HCEC 1CT (cell line): Measurements from ENCODE around the gene LRRC49.
"Not testable (repeated sequence)": the region's sequence is repeated elsewhere in the genome, so short reads cannot be mapped to it uniquely, and the experiment has no call there.

ENCODE experiments used
- DNase-seq: peaks from one replicate; pipeline ENCODE4 v3.0.0-alpha.2; 2017

LRRC49 gene

DNA sequence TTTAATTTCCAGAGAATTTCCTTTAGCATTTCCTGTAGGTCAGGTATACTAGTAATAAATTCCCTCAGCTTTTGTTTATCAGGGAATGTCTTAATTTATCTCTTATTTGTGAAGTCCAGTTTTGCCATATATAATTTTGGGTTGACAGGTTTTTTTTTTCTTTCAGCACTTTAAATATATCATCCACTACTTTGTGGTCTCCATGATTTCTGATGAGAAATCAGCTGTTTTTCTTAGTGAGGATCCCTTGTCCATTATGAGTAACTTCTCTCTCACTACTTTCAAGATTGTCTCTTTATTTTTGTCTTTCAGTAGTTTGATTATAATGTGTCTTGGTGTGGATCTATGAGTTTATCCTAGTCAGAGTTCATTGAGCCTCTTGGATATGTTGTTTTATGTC lies 105.7 kb downstream of the LRRC49 start:
- DNase-seq, result no peak

- peak; percentile 26 for DNase-seq
Measured at GRCh38 chr15:71002316-71002715, 109.7 kb downstream of the LRRC49 start.

DNA sequence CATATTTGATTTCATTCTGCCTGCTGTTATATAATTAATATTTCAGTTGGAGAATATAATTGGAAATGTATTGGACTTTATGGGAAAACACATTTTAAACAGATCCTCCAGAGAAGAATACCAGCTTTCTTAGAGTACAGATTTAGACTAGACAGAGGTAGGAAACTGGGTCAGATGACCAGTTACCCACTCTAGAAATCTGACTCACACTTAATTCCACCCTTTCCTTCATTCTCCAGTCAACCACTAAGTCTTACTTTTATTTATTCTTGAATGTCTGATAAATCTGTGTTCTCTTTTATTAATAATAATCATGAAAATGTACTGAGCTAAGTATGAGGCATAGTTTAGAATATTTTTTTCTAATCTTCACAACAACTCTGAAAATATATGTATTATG lies 110.7 kb downstream of the LRRC49 start:
- DNase-seq, result peak; percentile 66

DNA sequence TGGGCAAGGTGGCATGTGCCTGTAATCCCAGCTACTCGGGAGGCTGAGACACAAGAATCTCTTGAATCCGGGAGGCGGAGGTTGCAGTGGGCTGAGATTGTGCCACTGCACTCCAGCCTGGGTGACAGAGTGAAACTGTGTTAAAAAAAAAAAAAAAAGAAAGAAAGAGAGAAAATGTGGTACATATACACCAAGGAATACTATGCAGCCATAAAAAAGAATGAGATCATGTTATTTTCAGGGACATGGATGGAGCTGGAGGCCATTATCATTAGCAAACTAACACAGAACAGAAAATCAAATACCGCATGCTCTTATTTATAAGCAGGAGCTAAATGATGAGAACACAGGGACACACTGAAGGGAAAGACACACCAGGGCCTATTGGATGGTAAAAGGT lies 111.9 kb downstream of the LRRC49 start:
- not testable (repeated sequence) for DNase-seq

GRCh38 chr15:71005895-71006294 lies 113.3 kb downstream of the LRRC49 start:
- DNase-seq, result no peak

DNA sequence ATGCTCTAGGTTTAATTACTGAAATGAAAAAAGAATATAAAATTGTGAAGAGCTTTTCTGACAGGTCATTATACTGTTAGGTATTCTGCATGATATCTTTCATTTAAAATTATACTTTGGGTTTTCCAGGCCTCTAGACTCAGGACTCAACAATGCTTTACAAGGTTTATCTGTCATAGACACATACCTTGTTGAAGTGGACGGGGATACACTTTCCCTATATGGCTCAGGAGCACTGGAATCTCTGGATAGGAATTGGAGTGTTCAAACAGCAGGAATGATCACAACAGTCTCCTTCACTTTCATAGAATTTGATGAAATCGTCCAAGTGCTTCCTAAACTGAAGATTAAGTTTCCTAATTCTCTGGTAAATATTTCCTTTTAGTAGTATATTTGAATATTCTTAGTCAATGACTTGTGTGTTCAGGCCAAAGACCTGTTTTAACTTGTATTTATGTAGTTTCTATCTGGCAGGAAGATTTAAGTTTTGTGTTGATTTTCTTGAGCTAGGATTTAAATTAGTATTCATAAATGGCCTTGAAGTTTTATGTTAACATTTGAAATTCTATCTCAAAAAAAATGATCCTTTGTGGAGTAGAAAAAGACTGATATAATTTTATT lies 115.7 kb downstream of the LRRC49 start:
- DNase-seq, result no peak

DNA sequence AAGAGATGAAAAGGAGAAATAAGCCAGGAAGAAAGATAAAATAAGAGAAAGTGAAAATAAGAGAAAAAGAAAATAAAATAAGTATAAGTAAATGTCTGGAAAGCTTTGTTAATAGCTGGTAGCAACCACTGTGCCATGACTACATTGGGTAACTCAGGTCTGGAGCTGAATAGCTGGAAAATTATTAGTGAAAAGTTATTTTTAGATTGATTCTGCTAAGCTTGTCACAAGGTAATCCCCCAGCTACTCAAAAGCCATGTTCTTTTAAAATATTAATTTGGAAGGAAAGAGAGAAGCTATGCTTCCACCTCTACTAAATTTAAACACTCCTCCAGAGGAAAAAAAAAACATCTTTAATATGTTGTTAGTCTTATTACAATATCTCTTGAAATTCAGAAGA lies 117.8 kb downstream of the LRRC49 start:
- DNase-seq, result no peak

GRCh38 chr15:71010997-71011396 lies 118.4 kb downstream of the LRRC49 start:
- no peak for DNase-seq

GRCh38 chr15:71011503-71012155 lies 119.0 kb downstream of the LRRC49 start:
- peak; percentile 84 for DNase-seq

GRCh38 chr15:71013446-71013845 lies 120.8 kb downstream of the LRRC49 start:
- DNase-seq, result peak; percentile 27

- DNase-seq, result no peak
Measured at GRCh38 chr15:71015342-71015741, 122.7 kb downstream of the LRRC49 start.

- not testable (repeated sequence) for DNase-seq
Measured at GRCh38 chr15:71031232-71031631, 138.6 kb downstream of the LRRC49 start.

- DNase-seq, result not testable (repeated sequence)
Measured at GRCh38 chr15:71035478-71035877, 142.9 kb downstream of the LRRC49 start.

- DNase-seq, result peak; percentile 24
Measured at GRCh38 chr15:71042356-71042922, 149.8 kb downstream of the LRRC49 start.

- DNase-seq, result peak; percentile 72
Measured at GRCh38 chr15:71043373-71043772, 150.7 kb downstream of the LRRC49 start.

DNA sequence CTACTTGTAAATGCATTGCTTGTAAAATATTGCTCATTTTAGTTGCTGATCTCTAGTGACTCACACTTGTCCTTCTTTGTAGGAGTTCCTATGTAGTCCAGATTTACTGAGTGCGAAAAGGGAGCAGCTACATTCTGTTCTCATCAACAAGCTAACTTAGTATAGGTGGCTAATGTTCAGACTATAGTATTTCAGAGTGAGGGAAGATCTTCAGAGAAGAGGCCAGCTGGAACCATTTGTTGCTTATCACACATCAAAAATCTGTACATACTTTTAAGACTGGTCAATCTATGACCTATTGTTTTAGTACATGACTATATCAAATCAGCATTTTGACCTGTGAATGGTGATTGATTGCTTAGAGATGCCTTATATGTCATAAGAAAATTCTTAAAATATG lies 151.4 kb downstream of the LRRC49 start:
- peak; percentile 89 for DNase-seq

DNA sequence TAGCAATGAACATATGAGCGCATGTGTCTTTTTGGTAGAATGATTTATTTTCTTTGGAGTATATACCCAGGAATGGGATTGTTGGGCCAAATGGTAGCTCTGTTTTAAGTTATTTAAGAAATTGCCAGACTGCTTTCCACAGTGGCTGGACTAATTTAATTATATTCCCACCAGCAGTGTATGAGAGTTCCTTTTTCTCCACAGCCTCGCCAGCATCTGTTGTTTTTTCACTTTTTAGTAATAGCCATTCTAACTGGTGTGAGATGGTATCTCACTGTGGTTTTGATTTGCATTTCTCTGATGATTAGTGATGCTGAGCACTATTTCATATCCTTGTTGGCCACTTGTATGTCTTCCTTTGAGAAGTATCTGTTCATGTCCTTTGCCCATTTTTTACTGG lies 153.5 kb downstream of the LRRC49 start:
- not testable (repeated sequence) for DNase-seq

DNA sequence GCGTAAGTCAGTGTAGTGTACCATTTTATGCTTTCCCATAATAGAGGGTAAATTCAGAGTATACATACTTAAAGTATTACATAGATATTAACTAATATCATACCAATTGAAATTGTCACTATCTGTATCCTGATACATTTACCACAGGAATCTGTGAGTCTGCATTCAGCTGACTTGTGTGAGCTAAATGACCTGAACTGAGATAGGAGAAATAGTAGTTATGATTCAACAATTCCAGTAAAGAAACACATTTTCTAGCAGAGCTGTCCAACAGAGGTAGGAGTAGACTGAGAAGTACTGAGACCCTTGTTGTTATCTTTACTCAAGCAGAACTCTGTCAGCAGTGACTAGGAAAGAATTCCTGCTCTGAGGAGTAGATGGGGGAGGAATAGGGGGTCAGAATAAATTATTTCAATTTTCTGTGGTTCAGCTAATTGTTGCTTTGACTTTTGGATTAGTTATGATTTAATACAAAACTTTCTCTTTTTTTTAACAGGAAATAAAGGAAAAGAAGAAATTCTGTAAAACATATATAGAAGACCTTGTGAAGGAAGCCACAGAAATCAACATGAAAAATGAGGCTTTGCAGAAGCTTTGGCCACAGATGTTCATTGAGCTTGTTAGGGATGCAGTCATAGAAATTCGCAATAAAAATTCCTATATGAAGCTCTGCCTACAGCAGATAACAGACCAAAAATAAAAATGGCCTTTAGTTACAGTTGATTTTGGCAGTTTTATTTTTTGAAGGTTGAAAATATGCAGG lies 156.5 kb downstream of the LRRC49 start:
- peak; percentile 99 for DNase-seq

DNA sequence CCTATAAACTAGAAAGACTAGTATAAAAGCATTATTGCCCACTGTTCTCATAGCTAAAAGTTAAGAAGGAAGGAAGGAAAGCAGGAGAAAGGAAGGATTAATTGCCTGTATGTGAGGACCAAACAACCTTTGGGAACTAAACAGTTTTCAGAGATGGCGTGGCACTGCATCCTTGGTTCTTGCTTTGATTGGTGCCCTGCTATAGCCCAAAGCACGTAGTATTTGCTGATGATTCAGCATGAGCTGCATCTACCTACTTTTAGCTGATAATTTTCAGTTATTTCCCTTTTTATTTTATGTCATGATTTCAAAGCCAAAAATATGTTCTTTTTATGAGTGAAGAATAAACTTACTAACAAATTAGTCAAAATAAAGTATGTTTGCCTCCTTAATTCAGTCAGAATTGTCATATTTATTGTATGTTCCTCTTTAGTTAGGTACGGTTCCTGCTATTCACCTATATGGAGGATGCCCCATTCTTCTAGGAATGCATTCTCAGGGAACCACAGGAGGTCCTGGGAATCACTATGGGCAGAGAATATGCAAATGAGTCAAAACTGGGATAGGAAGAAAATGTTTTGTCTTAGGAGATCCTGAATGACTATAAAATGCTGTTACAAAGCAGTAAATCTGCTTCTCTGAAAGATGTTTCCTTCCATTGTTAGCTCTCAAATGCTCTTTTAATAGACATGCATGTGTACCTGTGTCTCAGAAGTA lies 157.2 kb downstream of the LRRC49 start:
- DNase-seq, result peak; percentile 63

DNA sequence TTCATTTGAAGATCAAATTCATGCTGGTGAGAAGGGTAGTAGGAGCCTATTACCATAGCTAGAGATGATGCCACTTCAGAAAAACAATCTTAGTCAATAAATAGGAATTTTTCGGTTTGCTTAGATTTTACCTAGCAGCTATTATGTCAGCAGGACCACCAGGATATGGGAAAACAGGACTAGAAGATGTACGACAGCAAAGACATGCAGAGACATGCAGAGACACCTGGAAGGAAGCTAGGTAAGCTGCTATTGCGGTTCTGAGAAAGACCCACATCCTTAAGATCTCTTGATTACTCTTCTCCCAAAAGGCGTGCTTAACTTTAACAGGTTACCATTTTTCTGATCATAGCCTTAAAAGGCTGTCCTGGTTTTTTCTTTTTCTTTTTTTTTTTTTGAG lies 157.8 kb downstream of the LRRC49 start:
- DNase-seq, result no peak

- peak; percentile 87 for DNase-seq
Measured at GRCh38 chr15:71051539-71051938, 158.9 kb downstream of the LRRC49 start.

DNA sequence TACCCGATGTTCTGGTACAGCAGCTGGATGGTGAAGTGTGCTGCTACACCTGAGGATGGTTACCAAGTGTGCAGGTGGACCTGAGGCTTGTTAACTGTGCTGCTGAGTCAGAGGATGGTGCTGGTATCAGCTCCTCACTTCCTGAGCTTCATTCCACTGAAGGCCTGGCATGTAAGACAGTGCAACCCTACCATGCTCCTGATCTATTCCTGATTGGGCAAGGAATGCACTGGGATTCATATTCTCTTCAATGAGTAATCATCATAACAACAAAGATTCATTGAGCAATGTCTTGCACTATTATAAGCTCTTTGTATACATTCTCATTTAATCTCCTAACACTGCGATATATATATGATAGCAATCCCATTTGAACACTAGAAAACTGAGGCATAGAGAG lies 159.7 kb downstream of the LRRC49 start:
- DNase-seq, result peak; percentile 95
